HCT116 (cell line): ENCODE results near the gene ATRIP. TPM values are rescaled to one million over a fixed set of nuclear protein-coding genes. Genes with fewer than 3 reads are reported as not detected.
"Not testable (repeated sequence)": the region's sequence is repeated elsewhere in the genome, so short reads cannot be mapped to it uniquely, and the experiment has no call there.

Experiments used
- ATAC-seq: fragments of 200-7000 bp; cut with Tn5 transposase; 2 replicates; pipeline ENCODE4 v1.9.1; 2020; ENCODE audit warnings: mild to moderate bottlenecking, moderate library complexity
- BruUV-seq: library from RNA; stranded (reverse); fragments of 400-500 nt; replicated peaks from 2 replicates; lab custom pipeline; 2021; lab: Mats Ljungman, UMichigan
- CTCF ChIA-PET: fragments of 300-600 bp; sonication (Branson Sonifier 250); formaldehyde crosslinking; loops from one replicate; lab custom pipeline; 2021; ENCODE audit warnings: antibody characterized with exemption; lab: Charles Lee
- POLR2A ChIA-PET: fragments of 300-600, 350-600 bp; sonication (Branson Sonifier 250); formaldehyde crosslinking; loops from one replicate; lab custom pipeline; 2021; ENCODE audit warnings: antibody characterized with exemption; lab: Charles Lee
- RAD21 ChIA-PET, 2 experiments: fragments of 300-600 bp; sonication (Branson Sonifier 250); formaldehyde crosslinking; loops; one replicate each; lab custom pipeline; 2023; ENCODE audit warnings: low total read pairs in 2 of 2; ENCODE audit not compliant: uncharacterized antibody in 2 of 2, unreplicated experiment in 2 of 2, low non-redundant PET in 1 of 2; lab: Charles Lee
- DNase-seq: peaks from one replicate; pipeline ENCODE4 v3.0.0-alpha.2; 2010; ENCODE audit warnings: low read depth, low spot score
- H2AFZ ChIP-seq: fragments of 200-600 bp; shearing (Covaris generic), sonication (generic); 2 replicates; pipeline ENCODE4 v1.6.1; 2017; ENCODE audit warnings: low read depth, mixed run types, mixed read lengths, antibody characterized with exemption, low read length; ENCODE audit not compliant: poor library complexity, severe bottlenecking
- H3K27ac ChIP-seq: 2 replicates; pipeline ENCODE4 v1.5.1; 2012; ENCODE audit warnings: low read depth, low read length
- H3K27me3 ChIP-seq: fragments of 200-600 bp; sonication (generic); 2 replicates; pipeline ENCODE4 v1.6.1; 2016; ENCODE audit warnings: mixed run types, low read length, mixed read lengths; ENCODE audit not compliant: insufficient read depth
- H3K36me3 ChIP-seq, 2 experiments: fragments of 200-500 bp in 1 of 2; fragments of 200-600 bp in 1 of 2; sonication (Bioruptor generic) in 1 of 2; sonication (generic) in 1 of 2; 2 replicates each; pipeline versions ENCODE4 v1.5.1 to v1.6.1; 2014 to 2016; ENCODE audit warnings: low read length in 2 of 2, inconsistent platforms in 1 of 2, mixed read lengths in 1 of 2, mixed run types in 1 of 2; ENCODE audit not compliant: insufficient read depth in 2 of 2, control insufficient read depth in 1 of 2
- H3K4me1 ChIP-seq, 2 experiments: fragments of 200-600 bp in 1 of 2; sonication (generic) in 1 of 2; 2 replicates each; pipeline versions ENCODE4 v1.5.1 to v1.6.1; 2012 to 2017; ENCODE audit warnings: low read length in 2 of 2, inconsistent platforms in 1 of 2, mild to moderate bottlenecking in 1 of 2, mixed read lengths in 1 of 2, mixed run types in 1 of 2, moderate library complexity in 1 of 2; ENCODE audit not compliant: insufficient read depth in 2 of 2, control insufficient read depth in 1 of 2
- H3K4me2 ChIP-seq: fragments of 200-600 bp; sonication (generic); 2 replicates; pipeline ENCODE4 v1.6.1; 2017; ENCODE audit warnings: mixed run types, low read length, mixed read lengths
- H3K4me3 ChIP-seq, 2 experiments: fragments of 200-600 bp in 1 of 2; sonication (generic) in 1 of 2; replicated peaks in 1 of 2; 2 replicates each; pipeline ENCODE4 v1.5.1; 2011 to 2016; ENCODE audit warnings: low read length in 2 of 2, control low read depth in 1 of 2, low read depth in 1 of 2, mild to moderate bottlenecking in 1 of 2, mixed read lengths in 1 of 2, mixed run types in 1 of 2
- H3K79me2 ChIP-seq: fragments of 200-600 bp; sonication (generic); 2 replicates; pipeline ENCODE4 v1.6.1; 2017; ENCODE audit warnings: mild to moderate bottlenecking, mixed run types, low read length, moderate library complexity, mixed read lengths; ENCODE audit not compliant: insufficient read depth
- H3K9ac ChIP-seq: fragments of 200-600 bp; sonication (generic); 2 replicates; pipeline ENCODE4 v1.6.1; 2016; ENCODE audit warnings: low read length, mixed read lengths
- H3K9me2 ChIP-seq: fragments of 200-600 bp; sonication (generic), shearing (Covaris generic); 2 replicates; pipeline ENCODE4 v1.6.1; 2017; ENCODE audit warnings: mixed run types, mild to moderate bottlenecking, moderate library complexity; ENCODE audit not compliant: insufficient read depth
- H3K9me3 ChIP-seq, 2 experiments: fragments of 200-500 bp in 1 of 2; fragments of 200-600 bp in 1 of 2; sonication (Bioruptor generic) in 1 of 2; sonication (generic) in 1 of 2; 2 replicates each; pipeline ENCODE4 v1.6.1; 2014 to 2017; ENCODE audit warnings: low read length in 2 of 2, mixed read lengths in 2 of 2, inconsistent platforms in 1 of 2, low read depth in 1 of 2, mild to moderate bottlenecking in 1 of 2, mixed run types in 1 of 2, moderate library complexity in 1 of 2; ENCODE audit not compliant: control insufficient read depth in 1 of 2, insufficient read depth in 1 of 2
- H4K20me1 ChIP-seq: fragments of 200-600 bp; sonication (generic), shearing (Covaris generic); 2 replicates; pipeline ENCODE4 v1.6.1; 2017; ENCODE audit warnings: mixed run types, mild to moderate bottlenecking, moderate library complexity; ENCODE audit not compliant: insufficient read depth
- EGR1 ChIP-seq: IDR thresholded peaks from 2 replicates; pipeline ENCODE4 v1.6.1; 2012; ENCODE audit warnings: low read depth
- EZH2phosphoT487 ChIP-seq: fragments of 200-600 bp; IDR thresholded peaks from 2 replicates; pipeline ENCODE4 v1.6.1; 2018; ENCODE audit warnings: antibody characterized with exemption, borderline replicate concordance
- FOSL1 ChIP-seq: IDR thresholded peaks from 2 replicates; pipeline ENCODE4 v1.6.1; 2012; ENCODE audit warnings: low read depth
- POLR2A ChIP-seq: IDR thresholded peaks from 2 replicates; pipeline ENCODE4 v1.7.0; 2011; ENCODE audit warnings: borderline replicate concordance; ENCODE audit not compliant: insufficient read depth, insufficient read length; ENCODE audit errors: extremely low read depth
- SIN3A ChIP-seq: IDR thresholded peaks from 2 replicates; pipeline ENCODE4 v1.6.1; 2012; ENCODE audit warnings: low read depth
- TCF7L2 ChIP-seq: IDR thresholded peaks from 2 replicates; pipeline ENCODE4 v1.7.0; 2011; ENCODE audit warnings: borderline replicate concordance, inconsistent platforms; ENCODE audit not compliant: insufficient read depth, insufficient read length; ENCODE audit errors: extremely low read depth
- intact Hi-C: fragments of 100-400 bp; cut with micrococcal nuclease; formaldehyde crosslinking; loops from 2 replicates; pipeline ENCODE4 v1.10.0; 2022
- total RNA-seq: library from RNA; stranded (reverse); gene quantifications from one replicate; pipeline ENCODE4 v1.2.1, GENCODE V29; 2021; ENCODE audit not compliant: unreplicated experiment
- TF ChIP-seq, protein P1 (sequence below), 3 experiments: fragments of 200-600 bp in 1 of 3; sonication (generic) in 1 of 3; IDR thresholded peaks in 2 of 3; conservative IDR thresholded peaks in 1 of 3; 2 replicates each; pipeline ENCODE4 v1.5.1; 2012 to 2017; ENCODE audit warnings: low read depth in 2 of 3, low read length in 2 of 3, antibody characterized with exemption in 1 of 3, borderline replicate concordance in 1 of 3, control low read depth in 1 of 3, mild to moderate bottlenecking in 1 of 3, mixed read lengths in 1 of 3, mixed run types in 1 of 3, moderate library complexity in 1 of 3; ENCODE audit not compliant: insufficient read depth in 1 of 3

The ATRIP gene
- total RNA-seq, 1 experiment from 2014 or later, result 15.6 TPM

DNA sequence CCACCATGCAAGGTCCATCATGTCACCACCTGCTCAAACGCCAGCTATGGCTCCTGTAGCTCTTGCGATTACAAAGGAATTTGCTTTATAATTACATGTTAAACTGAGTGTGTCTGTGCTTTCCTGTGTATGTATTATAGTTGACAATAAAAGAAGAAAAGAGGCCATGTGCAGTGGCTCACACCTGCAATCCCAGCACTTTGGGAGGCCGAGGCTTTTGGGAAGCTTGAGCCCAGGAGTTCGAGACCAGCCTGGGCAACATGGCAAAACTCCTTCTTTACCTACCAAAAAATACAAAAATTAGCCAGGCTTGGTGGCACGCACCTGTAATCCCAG lies 27.0 kb downstream of the ATRIP start:
- CTCF ChIA-PET, result interaction anchor here (0.7 to 2.2 kb wide), 9 partner anchors 9 to 162 kb away, joined by 3 to 7 read pairs (median 4); partner anchors contain the start of genes PFKFB4 and SLC26A6
- H3K4me2 ChIP-seq, result peak overlapping the region; percentile 79

DNA sequence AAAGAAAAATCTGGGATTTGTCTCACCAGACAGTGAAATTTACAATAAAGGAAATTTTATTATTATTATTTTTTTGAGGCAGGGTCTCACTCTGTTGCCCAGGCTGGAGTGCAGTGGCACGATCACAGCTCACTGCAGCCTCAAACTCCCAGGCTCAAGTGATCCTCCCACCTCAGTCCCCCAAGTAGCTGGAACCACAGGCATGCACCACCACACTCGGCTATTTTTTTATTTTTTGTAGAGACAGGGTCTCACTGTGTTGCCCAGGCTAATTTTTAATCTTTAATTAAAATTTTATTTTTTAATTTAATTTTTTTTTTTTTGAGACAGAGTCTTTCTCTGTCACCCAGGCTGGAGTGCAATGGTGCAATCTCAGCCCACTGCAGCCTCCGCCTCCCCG lies 27.5 kb downstream of the ATRIP start:
- H3K27me3 ChIP-seq, H3K9me2 ChIP-seq, intact Hi-C loops, BruUV-seq, H3K36me3 ChIP-seq, H3K9ac ChIP-seq, DNase-seq, H3K9me3 ChIP-seq, H2AFZ ChIP-seq, H4K20me1 ChIP-seq, ATAC-seq, H3K4me3 ChIP-seq: not testable (repeated sequence)
- Histone ChIP-seq H3K4me1 (peaks cover 20 to 29% of the 10 kb centered on the region in 2 experiments; a peak in 3 of 4 replicates), H3K4me2 (0 out of 2 replicates have a peak overlapping the region, but pooled peaks have one; percentile 79), H3K79me2 (peaks cover 34% of the 10 kb centered on the region), H3K27ac (peak overlapping the region; percentile 73; the same call in 1 of the 2 replicates)
- ChIA-PET RAD21 (interaction anchor here in 1 of 2 experiments (1.0 to 1.1 kb wide), 2 partner anchors 31 to 83 kb away, joined by 3 read pairs; partner anchors contain the start of gene PFKFB4), CTCF (interaction anchor here (0.7 to 2.2 kb wide), 7 partner anchors 8 to 161 kb away, joined by 3 to 7 read pairs (median 4); partner anchors contain the start of gene SLC26A6), POLR2A (interaction anchor here (0.7 to 1.8 kb wide), 4 partner anchors 14 to 244 kb away, joined by 3 to 10 read pairs (median 3); partner anchors contain the start of gene PFKFB4)

More for the DNA sequence above, 27.0 kb downstream of the ATRIP start:
- no TSS peak for BruUV-seq
- peaks cover 20 to 29% of the 10 kb centered on the region in 2 experiments; a peak in 3 of 4 replicates for H3K4me1 ChIP-seq
- peak overlapping the region in 1 of 2 experiments; percentile 65; a peak in 3 of 4 replicates for H3K4me3 ChIP-seq
- intact Hi-C loops, result loop anchor here (2.0 kb wide), 2 partner anchors 33 to 75 kb away; no protein-coding TSS in a partner anchor
- DNase-seq (no peak), ATAC-seq (no peak)
- H3K79me2 ChIP-seq, result peaks cover 38% of the 10 kb centered on the region
- no peaks in the 10 kb centered on the region for H3K36me3 ChIP-seq
- RAD21 ChIA-PET, result interaction anchor here in 1 of 2 experiments (1.0 to 1.1 kb wide), 2 partner anchors 31 to 83 kb away, joined by 3 read pairs; partner anchors contain the start of gene PFKFB4
- H4K20me1 ChIP-seq, result no peaks in the 10 kb centered on the region
- TF ChIP-seq TCF7L2 (no peak), POLR2A (no peak), EGR1 (no peak), SIN3A (no peak), FOSL1 (no peak), EZH2phosphoT487 (no peak)
- TF ChIP-seq, protein P1, sequence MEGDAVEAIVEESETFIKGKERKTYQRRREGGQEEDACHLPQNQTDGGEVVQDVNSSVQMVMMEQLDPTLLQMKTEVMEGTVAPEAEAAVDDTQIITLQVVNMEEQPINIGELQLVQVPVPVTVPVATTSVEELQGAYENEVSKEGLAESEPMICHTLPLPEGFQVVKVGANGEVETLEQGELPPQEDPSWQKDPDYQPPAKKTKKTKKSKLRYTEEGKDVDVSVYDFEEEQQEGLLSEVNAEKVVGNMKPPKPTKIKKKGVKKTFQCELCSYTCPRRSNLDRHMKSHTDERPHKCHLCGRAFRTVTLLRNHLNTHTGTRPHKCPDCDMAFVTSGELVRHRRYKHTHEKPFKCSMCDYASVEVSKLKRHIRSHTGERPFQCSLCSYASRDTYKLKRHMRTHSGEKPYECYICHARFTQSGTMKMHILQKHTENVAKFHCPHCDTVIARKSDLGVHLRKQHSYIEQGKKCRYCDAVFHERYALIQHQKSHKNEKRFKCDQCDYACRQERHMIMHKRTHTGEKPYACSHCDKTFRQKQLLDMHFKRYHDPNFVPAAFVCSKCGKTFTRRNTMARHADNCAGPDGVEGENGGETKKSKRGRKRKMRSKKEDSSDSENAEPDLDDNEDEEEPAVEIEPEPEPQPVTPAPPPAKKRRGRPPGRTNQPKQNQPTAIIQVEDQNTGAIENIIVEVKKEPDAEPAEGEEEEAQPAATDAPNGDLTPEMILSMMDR (IDR thresholded peaks at IDR 0.05 in 2 of 3, conservative IDR thresholded peaks at IDR 0.05 in 1 of 3; ENCODE audit: borderline replicate concordance in 1 of 3, insufficient read depth in 1 of 3, low read depth in 2 of 3, low read length in 2 of 3), result no peak
- POLR2A ChIA-PET, result interaction anchor here (0.7 to 1.8 kb wide), 5 partner anchors 14 to 244 kb away, joined by 3 to 10 read pairs (median 3); partner anchors contain the start of gene PFKFB4
- no peaks in the 10 kb centered on the region for H3K9me3 ChIP-seq
- peak overlapping the region; percentile 73 for H3K27ac ChIP-seq
- H3K9ac ChIP-seq, result peak overlapping the region; percentile 75
- H3K9me2 ChIP-seq, result no peaks in the 10 kb centered on the region
- H3K27me3 ChIP-seq, result no peaks in the 10 kb centered on the region
- H2AFZ ChIP-seq, result no peak overlapping the region
